Caco-2 (cell line): ENCODE results near the gene CSAG3. TPM values are rescaled to one million over a fixed set of nuclear protein-coding genes. Genes with fewer than 3 reads are reported as not detected.
"Not testable (repeated sequence)": the region's sequence is repeated elsewhere in the genome, so short reads cannot be mapped to it uniquely, and the experiment has no call there.

Experiments used
- BruUV-seq: library from RNA; stranded (reverse); fragments of 400-500 nt; replicated peaks from 2 replicates; lab custom pipeline; 2021; lab: Mats Ljungman, UMichigan
- CTCF ChIA-PET: fragments of 300-600 bp; sonication (Branson Sonifier 250); formaldehyde crosslinking; loops from one replicate; lab custom pipeline; 2022; ENCODE audit warnings: antibody characterized with exemption; lab: Charles Lee
- POLR2A ChIA-PET: fragments of 300-600 bp; sonication (Branson Sonifier 250); formaldehyde crosslinking; loops from one replicate; lab custom pipeline; 2022; ENCODE audit warnings: antibody characterized with exemption; lab: Charles Lee
- DNase-seq, 2 experiments: peaks; one replicate each; pipeline versions ENCODE4 v3.0.0 to v3.0.0-alpha.2; 2020 to 2022
- H3K27me3 ChIP-seq: replicated peaks from 2 replicates; pipeline ENCODE4 v1.6.0; 2011; ENCODE audit warnings: low read length; ENCODE audit not compliant: control insufficient read depth, insufficient read depth
- H3K36me3 ChIP-seq: 2 replicates; pipeline ENCODE4 v1.5.1; 2011; ENCODE audit warnings: low read length; ENCODE audit not compliant: control insufficient read depth, insufficient read depth
- H3K4me1 ChIP-seq: fragments of 250-450 bp; sonication (Bioruptor Pico); 2 replicates; pipeline ENCODE4 v1.5.1; 2020; ENCODE audit warnings: mild to moderate bottlenecking
- H3K4me3 ChIP-seq: 2 replicates; pipeline ENCODE4 v1.5.1; 2011; ENCODE audit warnings: low read depth, mild to moderate bottlenecking, control low read depth, low read length
- H3K9me3 ChIP-seq: fragments of 250-450 bp; sonication (Bioruptor Pico); 2 replicates; pipeline ENCODE4 v1.5.1; 2020; ENCODE audit warnings: mild to moderate bottlenecking, moderate library complexity
- H3K27ac Mint-ChIP-seq: one replicate; pipeline ENCODE4 v1.8.0; 2022; ENCODE audit warnings: mixed read lengths; ENCODE audit not compliant: unreplicated experiment
- H3K27me3 Mint-ChIP-seq: one replicate; pipeline ENCODE4 v1.8.0; 2022; ENCODE audit warnings: mixed read lengths; ENCODE audit not compliant: insufficient read depth, unreplicated experiment
- H3K36me3 Mint-ChIP-seq: one replicate; pipeline ENCODE4 v1.8.0; 2022; ENCODE audit warnings: mild to moderate bottlenecking, mixed read lengths; ENCODE audit not compliant: insufficient read depth, unreplicated experiment
- H3K4me1 Mint-ChIP-seq: one replicate; pipeline ENCODE4 v1.8.0; 2022; ENCODE audit warnings: low read depth, mixed read lengths; ENCODE audit not compliant: unreplicated experiment
- H3K4me3 Mint-ChIP-seq: one replicate; pipeline ENCODE4 v1.8.0; 2022; ENCODE audit warnings: mild to moderate bottlenecking, moderate library complexity, mixed read lengths; ENCODE audit not compliant: unreplicated experiment
- H3K9me3 Mint-ChIP-seq: one replicate; pipeline ENCODE4 v1.8.0; 2022; ENCODE audit warnings: mixed read lengths; ENCODE audit not compliant: unreplicated experiment
- intact Hi-C: fragments of 100-400 bp; cut with micrococcal nuclease; formaldehyde crosslinking; loops from one replicate; pipeline ENCODE4 v1.10.0; 2022; ENCODE audit not compliant: unreplicated experiment
- total RNA-seq: library from RNA; stranded (reverse); gene quantifications from 2 replicates; pipeline ENCODE4 v1.2.3, GENCODE V29; 2022

CSAG3 gene
- total RNA-seq, 1 experiment from 2014 or later: not detected

GRCh38 chrX:152759544-152759943, 526 bp downstream of the CSAG3 start:
- H3K36me3 ChIP-seq, H3K9me3 ChIP-seq, H3K27me3 Mint-ChIP-seq, H3K4me1 ChIP-seq, H3K36me3 Mint-ChIP-seq, CTCF ChIA-PET, BruUV-seq, H3K4me3 ChIP-seq, H3K9me3 Mint-ChIP-seq, POLR2A ChIA-PET, intact Hi-C loops, H3K4me1 Mint-ChIP-seq, H3K27ac Mint-ChIP-seq, H3K27me3 ChIP-seq, H3K4me3 Mint-ChIP-seq, DNase-seq: not testable (repeated sequence)

DNA sequence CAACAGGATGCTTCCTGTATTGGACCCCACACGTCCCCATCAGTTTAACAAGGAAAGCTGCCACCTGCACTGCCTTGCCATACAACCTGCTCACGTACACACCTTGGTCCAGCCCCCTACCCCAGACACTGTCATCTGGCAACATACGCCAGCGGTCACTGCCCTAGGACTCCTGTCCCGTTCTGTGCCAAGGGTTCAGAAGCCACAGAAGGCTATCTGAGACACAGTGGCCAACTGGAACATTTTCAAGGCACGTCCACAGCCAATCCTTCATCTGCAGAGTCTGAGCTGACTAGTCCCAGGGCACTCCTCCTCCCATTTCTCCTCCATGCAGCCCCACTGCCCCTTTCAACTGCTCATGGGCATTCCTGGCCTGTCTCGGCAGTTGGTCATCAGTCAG, 2.6 kb downstream of the CSAG3 start:
- H3K36me3 ChIP-seq, CTCF ChIA-PET, intact Hi-C loops, BruUV-seq, H3K9me3 Mint-ChIP-seq, H3K27ac Mint-ChIP-seq, H3K27me3 ChIP-seq, POLR2A ChIA-PET, H3K36me3 Mint-ChIP-seq, H3K4me1 ChIP-seq, H3K27me3 Mint-ChIP-seq, DNase-seq, H3K9me3 ChIP-seq, H3K4me1 Mint-ChIP-seq, H3K4me3 Mint-ChIP-seq, H3K4me3 ChIP-seq: not testable (repeated sequence)

DNA sequence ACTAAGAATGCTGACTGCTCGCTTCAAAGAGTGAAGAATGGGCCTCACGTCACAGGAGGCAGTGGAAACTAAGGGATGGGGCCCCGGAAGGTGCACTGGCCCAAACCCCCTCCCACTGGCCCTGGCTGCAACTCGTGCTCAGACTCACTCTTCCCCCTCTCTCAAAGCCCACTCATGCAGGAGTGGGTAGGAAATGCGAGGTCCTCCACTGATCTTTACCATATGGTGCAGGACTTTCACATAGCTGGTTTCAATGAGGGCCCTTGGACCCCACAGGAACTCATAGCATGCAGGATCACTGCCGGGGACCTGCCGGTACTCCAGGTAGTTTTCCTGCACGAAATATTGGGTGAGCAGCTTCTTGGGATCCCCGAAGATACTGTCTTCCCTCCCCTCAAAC, 7.5 kb downstream of the CSAG3 start:
- H3K36me3 Mint-ChIP-seq, H3K4me1 Mint-ChIP-seq, H3K27me3 Mint-ChIP-seq, H3K4me3 Mint-ChIP-seq, H3K36me3 ChIP-seq, H3K27ac Mint-ChIP-seq, H3K9me3 ChIP-seq, DNase-seq, H3K4me3 ChIP-seq, intact Hi-C loops, BruUV-seq, H3K27me3 ChIP-seq, POLR2A ChIA-PET, H3K4me1 ChIP-seq, H3K9me3 Mint-ChIP-seq, CTCF ChIA-PET: not testable (repeated sequence)

GRCh38 chrX:152769549-152770289, 10.7 kb downstream of the CSAG3 start, which contains the start of gene MAGEA6:
TSS of gene MAGEA6 (minus strand) at chrX:152769689. CDS start at chrX:152767650, 2,039 bp downstream.
- H3K36me3 Mint-ChIP-seq, H3K4me1 Mint-ChIP-seq, H3K9me3 Mint-ChIP-seq, POLR2A ChIA-PET, H3K27me3 ChIP-seq, CTCF ChIA-PET, BruUV-seq, H3K4me3 Mint-ChIP-seq, H3K27ac Mint-ChIP-seq, intact Hi-C loops, H3K4me3 ChIP-seq, DNase-seq, H3K9me3 ChIP-seq, H3K36me3 ChIP-seq, H3K4me1 ChIP-seq, H3K27me3 Mint-ChIP-seq: not testable (repeated sequence)

- H3K9me3 Mint-ChIP-seq, H3K4me1 Mint-ChIP-seq, CTCF ChIA-PET: not testable (repeated sequence)
Observed at GRCh38 chrX:152787062-152787461, 28.0 kb downstream of the CSAG3 start.

More at GRCh38 chrX:152787062-152787461, 28.0 kb downstream of the CSAG3 start:
- H3K27ac Mint-ChIP-seq, intact Hi-C loops, H3K9me3 ChIP-seq, H3K4me3 ChIP-seq, H3K27me3 Mint-ChIP-seq, H3K27me3 ChIP-seq, H3K4me3 Mint-ChIP-seq, H3K36me3 ChIP-seq, H3K4me1 ChIP-seq, POLR2A ChIA-PET, BruUV-seq, DNase-seq, H3K36me3 Mint-ChIP-seq: not testable (repeated sequence)
